Measurements from ENCODE around the gene VWA3B.
"Not testable (repeated sequence)": the region's sequence is repeated elsewhere in the genome, so short reads cannot be mapped to it uniquely, and the experiment has no call there.

Gene VWA3B

DNA sequence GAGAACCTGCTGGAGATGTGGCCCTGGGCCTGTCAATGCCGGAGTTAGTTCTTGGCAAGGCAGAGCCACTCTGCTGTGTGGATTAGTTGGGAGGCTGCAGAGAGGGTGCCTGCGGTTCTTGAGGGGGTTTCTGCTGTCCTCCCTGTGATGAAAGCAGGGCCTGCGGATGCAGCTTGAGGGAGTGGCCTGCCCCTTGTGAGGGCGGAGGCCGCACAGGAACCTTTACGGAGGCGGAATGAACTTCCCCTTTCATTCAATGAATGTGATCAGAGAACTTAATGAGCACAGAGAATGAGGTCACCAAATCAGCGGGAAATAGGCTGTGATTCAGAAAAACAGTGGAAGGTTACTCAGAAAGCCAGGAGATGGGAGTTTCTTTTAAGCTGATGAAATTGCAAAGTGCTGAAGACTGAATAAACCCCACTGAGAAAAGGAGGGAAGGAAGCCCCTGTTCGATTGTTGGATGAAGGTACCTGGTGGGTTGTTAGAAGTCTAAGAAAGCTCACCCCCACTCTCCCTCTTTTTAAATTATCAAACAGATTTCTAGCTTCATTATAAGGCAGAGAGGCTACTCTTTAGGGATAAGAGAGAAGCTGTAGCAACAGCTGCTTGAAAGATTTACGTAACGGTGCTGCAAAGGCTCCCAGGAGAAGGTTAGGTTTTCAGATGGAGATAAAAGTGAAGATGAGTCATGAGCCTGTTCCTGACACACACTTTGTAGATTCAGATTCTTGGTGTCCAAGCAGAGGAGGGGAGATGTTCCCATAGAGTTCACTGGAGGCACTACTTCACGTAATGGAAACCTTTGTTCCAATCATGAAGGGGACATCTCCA is 47.4 kb downstream of the VWA3B start:
- no peak for DNase-seq

DNA sequence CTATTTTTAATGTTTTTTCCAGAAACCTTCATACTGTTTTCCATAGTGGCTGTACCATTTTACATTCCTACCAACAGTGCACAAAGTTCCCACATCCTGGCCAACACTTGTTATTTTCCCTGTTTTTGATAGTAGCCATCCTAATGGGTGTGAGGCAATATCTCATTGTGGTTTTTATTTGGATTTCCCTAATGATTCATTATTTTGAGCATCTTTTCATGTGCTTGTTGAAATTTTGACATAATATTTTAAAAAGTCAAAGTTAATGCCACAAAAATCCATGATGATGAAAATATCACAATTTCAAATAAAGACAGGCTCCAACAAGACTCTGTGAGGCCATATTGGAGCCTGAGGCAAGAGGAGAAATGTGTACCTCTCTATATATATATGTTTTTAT is 50.2 kb downstream of the VWA3B start:
- no peak for DNase-seq

DNA sequence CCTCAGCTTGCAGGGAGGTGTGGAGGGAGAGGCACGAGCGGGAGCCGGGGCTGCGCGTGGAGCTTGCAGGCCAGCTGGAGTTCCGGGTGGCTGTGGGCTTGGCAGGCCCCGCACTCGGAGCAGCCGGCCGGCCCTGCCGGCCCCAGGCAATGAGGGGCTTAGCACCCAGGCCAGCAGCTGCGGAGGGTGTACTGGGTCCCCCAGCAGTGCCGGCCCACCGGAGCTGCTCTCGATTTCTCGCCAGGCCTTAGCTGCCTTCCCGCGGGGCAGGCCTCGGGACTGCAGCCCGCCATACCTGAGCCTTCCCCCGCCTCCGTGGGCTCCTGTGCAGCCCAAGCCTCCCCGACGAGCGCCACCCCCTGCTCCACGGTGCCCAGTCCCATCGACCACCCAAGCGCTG is 52.0 kb downstream of the VWA3B start:
- not testable (repeated sequence) for DNase-seq

DNA sequence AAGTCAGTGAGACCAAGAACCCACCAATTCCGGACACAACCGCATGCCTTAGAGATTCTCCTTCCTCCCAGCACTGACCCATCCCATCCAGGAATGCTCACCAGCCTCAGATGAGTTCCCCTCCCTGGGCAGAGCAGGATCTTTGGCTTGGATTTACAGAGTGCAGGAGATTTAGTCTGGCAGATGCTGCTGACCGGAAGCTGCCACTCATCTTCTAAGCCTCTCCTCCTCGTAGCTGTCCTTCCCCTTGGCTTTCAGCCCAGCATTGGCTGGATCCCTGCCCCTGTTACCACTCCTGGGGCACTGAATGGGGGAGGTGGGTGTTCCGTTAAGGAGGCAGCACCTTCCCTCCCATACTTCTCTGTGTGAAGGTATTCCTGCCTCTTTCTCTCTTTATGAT is 53.2 kb downstream of the VWA3B start:
- DNase-seq = no peak

DNA sequence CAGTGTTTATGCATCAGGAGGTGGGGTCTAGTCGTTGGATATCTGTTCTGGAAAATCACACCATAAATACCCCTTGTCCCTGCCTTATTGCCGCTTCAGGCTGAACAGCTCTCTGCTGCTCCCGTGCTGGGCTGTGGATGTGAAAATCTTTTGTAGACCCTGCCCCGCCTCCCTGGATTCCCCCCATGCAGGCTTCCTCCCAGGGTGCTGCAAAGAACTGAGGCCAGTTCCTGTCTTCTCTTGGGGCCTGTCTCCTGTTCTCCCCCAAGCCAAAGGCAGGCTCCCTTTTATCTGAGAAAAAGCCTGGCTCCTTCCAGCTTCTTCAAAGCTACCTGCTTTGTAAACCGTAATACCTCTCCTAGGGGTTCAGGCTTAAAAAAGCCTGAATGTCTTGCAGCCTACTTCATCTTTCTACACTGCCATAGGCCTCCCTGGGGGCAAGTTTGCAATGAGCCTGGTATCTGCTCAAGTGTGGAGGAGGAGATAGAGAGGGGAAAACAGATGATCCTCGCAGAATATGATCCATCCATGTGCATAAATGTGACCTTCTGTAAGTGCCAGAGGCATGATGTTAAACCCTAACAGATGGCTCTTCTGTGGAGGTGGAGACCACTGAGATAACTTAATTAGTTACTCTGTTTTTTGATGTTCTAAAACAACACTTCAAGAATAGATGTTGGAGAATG is 55.3 kb downstream of the VWA3B start:
- no peak for DNase-seq

DNA sequence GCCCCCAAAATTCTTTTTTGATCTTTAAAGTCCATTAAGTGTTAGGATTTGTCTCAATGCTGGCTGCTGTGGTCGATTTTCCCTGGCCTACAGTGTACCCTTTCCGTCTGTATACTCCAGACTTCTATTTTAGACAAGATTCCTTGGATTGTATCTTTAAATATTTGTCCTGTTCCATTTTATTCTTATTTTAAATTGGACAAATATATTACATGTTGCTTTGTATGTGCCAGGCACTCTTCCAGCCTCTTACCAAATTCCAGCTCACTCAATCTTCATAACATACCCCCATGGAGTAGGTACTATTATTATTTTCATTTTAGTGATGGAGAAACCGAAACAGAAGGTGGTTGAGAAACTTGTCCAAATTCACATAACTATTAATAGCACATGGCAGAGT is 58.1 kb downstream of the VWA3B start:
- DNase-seq = no peak

DNA sequence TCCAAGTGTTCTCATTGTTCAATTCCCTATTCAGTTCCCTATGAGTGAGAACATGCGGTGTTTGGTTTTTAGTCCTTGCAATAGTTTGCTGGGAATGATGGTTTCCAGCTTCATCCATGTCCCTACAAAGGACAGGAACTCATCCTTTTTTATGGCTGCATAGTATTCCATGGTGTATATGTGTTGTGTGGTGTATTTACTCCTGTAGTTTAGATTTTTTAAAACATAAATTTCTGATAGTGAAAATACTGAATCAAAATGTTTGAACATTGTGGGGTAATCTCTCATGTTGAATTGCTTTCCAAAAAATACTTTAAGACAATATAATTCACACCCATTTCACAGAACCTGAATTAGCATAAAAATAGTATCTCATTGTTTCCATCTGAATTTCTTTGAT is 60.9 kb downstream of the VWA3B start:
- DNase-seq = not testable (repeated sequence)

DNA sequence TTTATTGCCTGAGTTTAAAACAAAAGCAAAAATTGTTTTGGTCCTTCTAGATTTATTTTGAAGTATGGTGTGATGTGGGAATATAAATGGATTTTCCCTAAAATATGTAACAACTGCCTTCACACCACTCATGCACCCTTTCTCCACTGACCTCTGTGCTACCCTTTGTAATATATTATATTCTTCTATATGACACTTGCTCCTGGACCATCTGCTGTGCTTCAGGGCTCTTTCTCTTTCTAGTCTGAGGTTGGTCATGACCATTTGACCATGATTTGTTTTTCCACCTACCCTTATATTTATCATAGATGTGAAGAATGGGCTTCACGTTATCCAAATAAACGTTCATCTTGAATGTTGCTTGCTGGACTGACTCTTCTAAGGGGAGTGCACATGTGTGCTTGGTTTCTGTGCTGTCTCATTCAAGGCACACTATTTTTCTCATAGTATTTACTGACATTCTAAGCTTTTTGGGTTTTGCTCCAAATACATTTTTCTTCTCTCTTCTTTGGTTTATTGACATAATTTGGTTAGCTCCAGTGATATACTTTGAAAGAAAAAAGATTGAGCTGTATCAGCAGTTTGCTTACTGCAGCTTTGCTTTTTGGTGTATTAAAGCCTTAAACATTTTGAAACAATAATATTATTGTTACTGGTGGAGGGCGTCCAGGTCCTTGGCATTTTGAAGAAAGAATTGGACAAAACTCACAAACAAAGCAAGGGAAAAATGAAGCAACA is 61.8 kb downstream of the VWA3B start:
- no peak for DNase-seq

DNA sequence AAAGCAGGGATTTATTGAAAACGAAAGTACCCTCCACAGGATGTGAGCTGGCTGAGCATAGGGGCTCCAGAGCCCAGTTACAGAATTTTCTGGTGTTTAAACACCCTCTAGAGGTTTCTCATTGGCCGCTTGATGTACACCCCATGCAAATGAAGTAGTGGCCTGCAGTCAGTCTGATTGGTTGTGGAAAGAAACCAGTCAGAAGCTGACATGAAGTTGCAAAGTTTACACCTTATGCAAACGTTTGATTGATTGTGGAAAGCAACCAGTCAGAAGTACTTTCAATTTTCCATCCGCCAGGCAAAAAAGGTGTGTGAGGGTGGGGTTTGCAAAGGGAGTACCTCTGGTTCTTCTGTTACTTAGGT is 62.3 kb downstream of the VWA3B start:
- DNase-seq = no peak

DNA sequence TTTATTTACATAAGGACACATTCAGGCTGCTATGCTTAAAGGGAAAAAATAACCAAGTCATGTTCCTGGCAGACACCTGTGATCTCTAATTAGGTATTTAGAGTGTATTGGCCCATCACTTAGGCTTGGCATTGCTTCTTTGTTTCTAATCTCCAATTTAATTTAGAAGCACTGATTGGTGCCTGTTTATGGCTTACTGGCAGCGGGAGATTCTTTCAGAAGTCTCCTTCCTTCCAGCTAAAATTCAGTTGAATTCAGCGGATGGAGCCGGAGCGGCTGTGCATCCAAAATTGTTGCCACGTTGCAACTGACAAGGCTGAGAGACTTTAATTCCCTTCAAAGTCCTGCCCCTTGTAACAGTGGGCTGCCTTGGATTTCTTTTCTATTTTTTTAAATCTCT is 66.5 kb downstream of the VWA3B start:
- DNase-seq = no peak

DNA sequence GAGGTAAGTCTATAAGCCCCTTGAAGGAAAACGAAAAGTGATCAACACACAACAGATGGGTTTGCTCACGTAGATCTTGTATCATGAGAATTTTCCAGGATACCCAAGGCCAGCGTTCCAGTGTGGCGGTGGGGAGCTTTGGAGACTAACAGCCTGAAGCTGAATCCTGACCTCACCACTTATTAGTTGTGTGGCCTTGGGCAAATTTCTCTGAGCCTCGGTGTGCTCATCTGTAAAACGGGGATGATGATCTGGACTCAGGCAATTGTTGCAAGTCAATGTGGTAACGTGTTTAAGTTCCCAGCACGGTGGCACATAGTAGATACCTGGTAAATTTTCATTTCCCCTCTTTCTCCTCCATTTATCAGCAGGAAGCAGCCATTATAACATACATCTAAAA is 68.3 kb downstream of the VWA3B start:
- no peak for DNase-seq

DNA sequence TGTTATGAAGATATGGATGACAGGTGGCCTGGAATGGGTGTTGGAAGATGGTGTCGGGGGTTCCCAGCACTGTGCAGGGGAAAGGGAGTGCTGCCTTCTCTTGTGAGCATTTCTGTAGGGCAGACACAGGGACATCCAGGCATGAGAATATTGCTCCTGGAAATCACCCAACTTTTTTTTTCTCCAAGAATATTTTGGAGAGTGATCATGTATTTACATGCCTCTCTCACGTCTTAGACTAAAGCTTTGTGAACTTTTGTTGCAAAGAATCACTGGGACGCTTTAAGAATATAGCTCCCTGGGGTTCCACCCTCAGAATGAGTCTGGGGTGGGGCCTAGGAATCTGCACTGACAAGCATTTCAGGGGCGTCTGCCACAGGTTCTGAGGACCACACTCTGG is 68.7 kb downstream of the VWA3B start:
- no peak for DNase-seq

DNA sequence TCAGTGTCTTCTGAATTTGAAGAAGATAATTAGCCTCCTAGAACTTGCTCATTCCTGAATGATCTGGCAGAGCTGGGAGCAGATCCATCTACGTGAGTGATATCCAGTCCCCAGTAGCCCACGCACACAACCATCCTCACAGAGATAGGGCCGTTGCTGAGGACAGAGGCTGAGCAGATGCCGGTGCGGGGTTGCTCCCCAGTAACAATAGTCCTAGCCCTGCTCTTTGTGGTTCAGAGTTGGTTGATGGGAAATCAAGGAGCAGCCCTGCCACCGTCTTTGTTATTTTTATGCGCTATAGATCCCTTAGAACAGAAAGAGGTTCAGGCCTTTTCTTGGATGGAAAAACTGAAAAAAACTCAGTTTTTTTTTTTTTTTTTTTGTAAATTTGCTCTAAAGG is 69.3 kb downstream of the VWA3B start:
- no peak for DNase-seq

DNA sequence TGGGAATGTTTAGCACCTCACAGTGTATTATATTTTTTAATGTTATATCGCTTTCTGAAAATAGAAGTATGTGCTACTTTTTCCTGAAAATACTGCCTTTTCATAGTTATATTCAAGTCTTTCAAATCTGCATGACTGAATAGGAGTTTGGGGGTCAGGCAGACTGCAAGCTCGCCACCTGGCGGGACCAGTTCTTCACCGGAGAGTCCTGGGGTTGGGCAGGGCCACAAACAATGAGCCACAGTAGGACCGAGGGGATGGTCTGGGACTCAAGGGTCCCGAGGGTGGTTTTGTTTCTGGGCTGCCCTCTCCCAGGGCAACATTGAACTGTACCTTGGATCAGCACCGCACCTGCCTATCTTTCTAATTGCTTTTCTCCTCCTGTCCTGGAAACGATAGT is 70.6 kb downstream of the VWA3B start:
- DNase-seq = peak; percentile 51

DNA sequence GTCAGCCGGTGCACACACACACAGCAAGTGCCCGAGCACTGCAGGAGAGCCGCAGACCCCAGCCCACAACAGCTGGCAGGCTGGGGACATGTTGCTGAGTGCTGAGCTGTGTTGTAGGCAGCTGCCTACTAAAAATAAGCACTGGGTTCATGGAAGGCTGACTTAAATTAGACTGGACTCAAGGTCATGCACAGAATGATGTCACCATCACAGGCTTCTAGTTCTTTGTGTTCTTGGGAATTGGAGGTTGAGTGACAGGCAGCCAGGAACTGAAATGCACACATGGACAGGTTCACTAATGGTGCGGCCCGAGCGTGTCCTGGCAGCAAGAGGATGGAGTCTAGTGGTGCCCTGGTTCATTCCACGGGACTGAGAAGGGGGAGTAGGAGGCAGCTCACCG is 71.3 kb downstream of the VWA3B start:
- DNase-seq = no peak

DNA sequence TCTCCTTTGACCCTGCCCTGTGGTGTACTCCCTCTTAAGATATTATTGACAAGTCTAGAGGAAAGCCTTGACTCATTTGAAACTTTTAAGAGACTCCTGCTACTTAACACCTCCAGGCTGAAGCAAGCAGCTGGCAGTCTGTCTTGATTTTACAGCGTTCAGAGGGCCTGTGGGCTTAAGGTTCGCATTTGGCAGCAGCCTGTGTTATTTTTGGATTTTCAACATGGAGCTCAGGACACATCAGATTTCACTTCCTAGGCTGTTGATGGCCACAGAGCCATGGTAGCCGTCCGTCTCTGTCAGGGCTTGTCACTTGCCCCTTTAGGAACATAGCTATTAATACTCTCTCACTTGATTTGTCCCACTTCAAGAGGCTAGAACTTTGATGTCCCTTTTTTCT is 73.6 kb downstream of the VWA3B start:
- DNase-seq = no peak

DNA sequence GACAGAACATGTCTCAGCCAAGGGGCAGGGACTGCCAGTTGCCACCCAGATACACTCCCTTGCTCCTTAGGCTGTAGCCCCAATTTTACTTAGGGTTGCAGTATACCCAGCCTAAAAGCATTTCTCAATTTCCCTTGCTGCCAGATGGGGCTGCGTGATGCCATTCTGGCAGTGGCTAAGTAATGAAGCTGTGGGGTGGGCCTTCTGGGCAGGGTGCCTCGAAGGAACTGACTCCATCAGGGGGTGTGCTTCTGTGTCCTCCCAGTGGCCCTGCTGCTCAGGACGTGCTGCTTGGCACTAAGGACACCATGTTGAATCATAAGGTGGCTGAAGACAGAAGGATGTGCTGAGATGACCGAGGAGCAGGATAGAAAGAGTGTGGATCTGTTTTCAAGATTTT is 74.2 kb downstream of the VWA3B start:
- DNase-seq = no peak

DNA sequence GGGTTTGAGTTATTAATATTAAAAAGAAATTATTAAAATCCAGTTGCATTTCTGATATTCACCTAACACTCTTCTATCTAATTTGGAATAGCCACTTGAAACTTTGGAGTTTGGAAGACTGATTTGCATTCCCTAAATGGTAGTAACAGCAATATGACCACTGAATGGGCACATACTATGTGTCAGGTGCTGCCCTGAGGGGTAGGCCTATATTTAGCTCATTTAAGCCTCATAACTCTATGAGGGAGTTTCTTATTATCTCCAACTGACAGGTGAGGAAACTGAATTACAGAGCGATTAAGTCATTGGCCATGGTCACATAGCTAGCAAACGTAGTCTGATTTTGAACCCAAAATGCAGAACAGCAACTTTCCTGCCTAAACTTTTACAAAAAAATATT is 77.3 kb downstream of the VWA3B start:
- DNase-seq = no peak

DNA sequence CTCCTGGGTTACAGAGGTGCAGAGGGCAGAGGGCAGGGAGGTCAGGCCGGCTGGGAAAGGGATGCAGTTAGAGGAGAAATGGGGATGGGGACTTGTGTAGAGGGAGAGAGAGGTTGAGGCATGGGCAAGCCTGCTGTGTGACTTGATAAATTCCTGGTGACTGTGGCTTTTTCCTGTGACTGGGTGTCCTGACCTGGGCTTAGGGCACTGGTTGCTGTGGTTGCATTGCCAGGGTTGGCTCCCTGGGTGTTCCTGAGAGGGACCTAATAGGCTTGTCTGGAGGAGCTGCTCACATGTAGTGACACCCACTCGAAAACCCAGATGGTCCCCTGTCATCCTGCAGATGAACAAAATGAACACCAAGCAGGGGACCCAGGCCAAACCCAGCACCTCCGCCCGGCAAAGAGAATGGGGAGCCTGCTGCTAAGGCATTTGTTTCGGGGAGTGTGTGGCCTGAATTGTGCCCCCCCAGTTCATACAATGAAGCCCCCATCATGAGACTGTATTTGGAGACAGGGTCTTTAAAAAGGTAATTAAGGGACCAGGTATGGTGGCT is 78.6 kb downstream of the VWA3B start:
- DNase-seq = no peak

DNA sequence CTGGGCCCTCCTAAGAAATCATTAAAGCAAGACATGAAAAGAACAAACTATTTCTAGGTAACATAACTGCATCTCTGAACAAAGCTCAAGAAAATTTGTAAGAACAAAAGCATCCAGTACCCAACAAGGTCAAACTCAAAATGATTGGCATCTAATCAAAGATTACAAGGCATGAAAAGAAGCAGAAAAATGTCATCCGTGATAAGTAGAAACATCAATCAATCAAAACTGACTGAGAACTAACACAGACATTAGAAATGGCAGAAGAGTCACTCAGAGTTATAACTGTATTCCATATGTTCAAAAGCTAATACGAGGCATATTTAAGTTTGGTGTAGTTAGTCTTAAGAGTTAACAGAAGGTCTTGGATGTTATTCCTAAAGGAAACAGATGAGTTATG is 80.9 kb downstream of the VWA3B start:
- DNase-seq = no peak

DNA sequence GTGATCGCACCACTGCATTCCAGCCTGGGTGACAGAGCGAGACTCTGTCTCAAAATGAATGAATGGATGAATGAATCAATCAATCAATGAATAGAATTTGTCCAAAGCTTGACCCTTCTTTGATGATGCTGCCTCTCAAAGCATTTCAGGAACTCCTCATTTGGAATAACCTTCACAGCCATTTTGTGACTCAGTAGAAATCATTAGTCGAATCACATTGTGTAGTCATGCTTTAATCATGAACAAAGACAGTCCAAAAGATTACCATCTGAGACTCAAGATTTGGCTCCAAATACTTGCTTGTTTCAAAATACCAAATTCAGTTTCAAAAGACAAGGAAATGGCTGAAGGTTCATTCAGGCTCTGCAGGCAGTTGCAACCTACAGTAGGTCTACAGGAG is 83.1 kb downstream of the VWA3B start:
- DNase-seq = no peak

DNA sequence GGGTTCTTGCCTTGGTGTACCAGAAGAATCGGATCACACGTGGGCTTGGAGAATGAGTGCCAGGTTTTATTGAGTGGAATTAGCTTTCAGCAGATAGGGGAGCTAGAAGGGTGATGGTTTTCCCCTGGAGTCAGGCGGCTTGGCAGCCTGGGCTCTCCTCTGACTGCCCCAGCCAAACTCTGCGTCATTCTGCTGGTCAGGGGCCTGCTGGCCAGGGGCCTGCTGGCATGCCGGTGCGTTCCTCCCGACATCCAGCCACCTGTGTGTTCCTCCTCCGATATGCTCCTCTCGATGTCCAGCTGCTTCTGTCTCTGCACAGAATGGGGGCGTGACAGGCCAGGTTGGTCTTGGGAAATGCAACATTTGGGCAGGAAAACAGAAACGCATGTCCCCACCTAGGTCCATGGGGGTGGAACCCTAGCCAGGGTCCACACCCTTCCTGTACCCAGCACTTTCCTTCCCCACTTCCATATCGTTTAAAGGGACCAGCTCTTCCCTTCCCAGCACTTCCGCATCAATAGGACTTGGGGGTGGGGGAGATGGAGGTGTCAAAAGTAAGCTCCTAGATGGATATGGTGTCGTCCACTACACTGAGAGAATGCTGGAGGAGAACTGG is 85.3 kb downstream of the VWA3B start:
- DNase-seq = no peak

DNA sequence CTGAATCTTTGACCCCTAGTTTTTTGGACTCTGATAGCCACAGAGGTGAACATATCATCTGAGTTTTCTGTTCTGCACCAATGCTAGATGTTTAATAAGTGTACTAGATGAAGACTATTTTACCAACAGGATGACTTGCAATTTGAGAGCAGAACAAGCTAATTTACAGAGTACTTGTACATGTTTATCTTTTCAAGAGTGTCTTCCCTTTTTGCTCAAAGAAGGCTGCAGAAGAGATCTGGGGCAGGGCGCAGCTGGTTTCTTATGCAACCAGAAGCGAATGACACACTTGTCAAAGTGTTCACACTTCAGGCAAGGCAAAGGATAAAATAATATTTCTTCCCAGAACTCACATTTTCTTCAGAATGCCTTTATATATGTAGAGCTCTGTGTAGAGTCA is 86.0 kb downstream of the VWA3B start:
- no peak for DNase-seq

All from 8988T (cell line).